Ishikawa (cell line): ENCODE results near the gene HDAC9.

Experiments
- CREB1 ChIP-seq: IDR thresholded peaks from 2 replicates; pipeline ENCODE4 v1.6.1; 2012; ENCODE audit warnings: low read depth
- EP300 ChIP-seq: IDR thresholded peaks from 2 replicates; pipeline ENCODE4 v1.6.1; 2012; ENCODE audit warnings: borderline replicate concordance
- YY1 ChIP-seq: IDR thresholded peaks from 2 replicates; pipeline ENCODE4 v1.6.1; 2012; ENCODE audit warnings: low read depth
- TF ChIP-seq, protein P1 (sequence below): IDR thresholded peaks from 2 replicates; pipeline ENCODE4 v1.6.1; 2012; ENCODE audit warnings: low read depth, mild to moderate bottlenecking
- TF ChIP-seq, protein P2 (sequence below): IDR thresholded peaks from 2 replicates; pipeline ENCODE4 v1.6.1; 2012

DNA sequence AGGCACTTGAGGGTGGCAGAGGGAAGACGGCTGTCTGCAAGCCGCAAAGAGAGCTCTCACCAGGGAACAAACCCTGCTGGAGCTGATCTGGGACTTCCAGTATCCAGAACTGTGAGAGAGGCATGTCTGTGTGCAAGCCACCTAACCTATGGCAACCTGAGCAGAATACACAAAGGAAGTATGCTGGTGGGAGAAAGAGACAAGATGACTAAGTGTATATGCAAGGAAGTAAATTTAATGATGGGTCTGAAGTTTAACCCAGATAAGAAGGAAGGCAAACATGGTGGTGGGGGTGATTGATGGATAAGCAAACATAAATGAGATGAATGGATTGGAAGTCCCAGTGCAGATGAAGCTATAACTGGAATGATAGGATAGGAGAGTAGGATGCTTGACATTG, 328.6 kb downstream of the HDAC9 start:
- TF ChIP-seq, protein P1, sequence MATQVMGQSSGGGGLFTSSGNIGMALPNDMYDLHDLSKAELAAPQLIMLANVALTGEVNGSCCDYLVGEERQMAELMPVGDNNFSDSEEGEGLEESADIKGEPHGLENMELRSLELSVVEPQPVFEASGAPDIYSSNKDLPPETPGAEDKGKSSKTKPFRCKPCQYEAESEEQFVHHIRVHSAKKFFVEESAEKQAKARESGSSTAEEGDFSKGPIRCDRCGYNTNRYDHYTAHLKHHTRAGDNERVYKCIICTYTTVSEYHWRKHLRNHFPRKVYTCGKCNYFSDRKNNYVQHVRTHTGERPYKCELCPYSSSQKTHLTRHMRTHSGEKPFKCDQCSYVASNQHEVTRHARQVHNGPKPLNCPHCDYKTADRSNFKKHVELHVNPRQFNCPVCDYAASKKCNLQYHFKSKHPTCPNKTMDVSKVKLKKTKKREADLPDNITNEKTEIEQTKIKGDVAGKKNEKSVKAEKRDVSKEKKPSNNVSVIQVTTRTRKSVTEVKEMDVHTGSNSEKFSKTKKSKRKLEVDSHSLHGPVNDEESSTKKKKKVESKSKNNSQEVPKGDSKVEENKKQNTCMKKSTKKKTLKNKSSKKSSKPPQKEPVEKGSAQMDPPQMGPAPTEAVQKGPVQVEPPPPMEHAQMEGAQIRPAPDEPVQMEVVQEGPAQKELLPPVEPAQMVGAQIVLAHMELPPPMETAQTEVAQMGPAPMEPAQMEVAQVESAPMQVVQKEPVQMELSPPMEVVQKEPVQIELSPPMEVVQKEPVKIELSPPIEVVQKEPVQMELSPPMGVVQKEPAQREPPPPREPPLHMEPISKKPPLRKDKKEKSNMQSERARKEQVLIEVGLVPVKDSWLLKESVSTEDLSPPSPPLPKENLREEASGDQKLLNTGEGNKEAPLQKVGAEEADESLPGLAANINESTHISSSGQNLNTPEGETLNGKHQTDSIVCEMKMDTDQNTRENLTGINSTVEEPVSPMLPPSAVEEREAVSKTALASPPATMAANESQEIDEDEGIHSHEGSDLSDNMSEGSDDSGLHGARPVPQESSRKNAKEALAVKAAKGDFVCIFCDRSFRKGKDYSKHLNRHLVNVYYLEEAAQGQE = no peak
- TF ChIP-seq EP300 (no peak), CREB1 (no peak), YY1 (no peak)
- TF ChIP-seq, protein P2, sequence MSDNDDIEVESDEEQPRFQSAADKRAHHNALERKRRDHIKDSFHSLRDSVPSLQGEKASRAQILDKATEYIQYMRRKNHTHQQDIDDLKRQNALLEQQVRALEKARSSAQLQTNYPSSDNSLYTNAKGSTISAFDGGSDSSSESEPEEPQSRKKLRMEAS = no peak
